Left forelimb (tissue), 1 donor: Measurements from ENCODE around the gene DNAJB14.
"Not testable (repeated sequence)": the region's sequence is repeated elsewhere in the genome, so short reads cannot be mapped to it uniquely, and the experiment has no call there.

Experiments used
- DNase-seq: peaks from one replicate; pipeline ENCODE4 v3.0.0-alpha.2; 2018; ENCODE audit warnings: low spot score

DNAJB14 gene

DNA sequence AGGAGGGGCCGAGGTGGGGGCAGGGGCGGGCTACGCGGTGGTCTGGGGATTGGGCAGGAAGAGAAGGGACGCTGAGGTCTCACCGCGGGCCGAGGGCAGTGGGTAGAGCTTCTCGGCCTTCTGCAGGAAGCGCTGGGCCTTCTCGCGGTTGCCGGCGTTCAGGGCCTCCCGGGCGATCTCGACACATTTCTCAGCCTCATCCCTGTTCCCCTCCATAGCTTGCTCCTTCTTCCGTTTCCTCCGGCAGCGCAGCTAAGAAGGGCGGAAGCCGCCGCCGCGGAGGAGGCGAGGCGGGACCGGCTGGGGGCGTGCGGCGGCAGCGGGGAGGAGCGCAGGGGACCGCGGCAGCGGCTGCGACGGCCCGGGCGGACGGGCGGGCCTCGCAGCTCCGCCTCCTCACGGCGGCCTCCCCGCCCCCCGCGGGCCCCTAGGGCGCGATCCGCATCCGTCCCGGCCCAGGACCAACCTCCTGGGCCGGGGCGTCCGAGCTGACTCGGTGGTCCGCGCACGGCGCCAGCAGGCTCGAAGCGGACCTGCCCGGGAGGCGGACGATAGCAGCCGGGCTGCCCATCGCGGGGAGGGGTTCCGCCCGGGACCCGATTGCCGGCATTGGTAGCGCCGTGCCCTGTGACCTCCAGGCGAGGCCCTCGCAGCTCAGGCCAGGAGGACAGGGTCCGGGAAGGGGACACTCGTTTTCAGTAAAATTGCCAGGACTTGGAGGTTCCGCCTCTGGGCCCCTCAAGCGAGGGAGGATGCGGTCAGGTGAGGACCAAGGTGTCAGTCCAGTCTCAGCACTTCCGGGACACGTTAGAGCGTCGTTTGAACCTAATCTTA, at the start of gene DNAJB14:
Gene DNAJB14 (minus strand): TSS at position 263 of the 834 bp plus-strand sequence. CDS start 47 bp downstream, at position 216.
- DNase-seq = peak; percentile 89

DNA sequence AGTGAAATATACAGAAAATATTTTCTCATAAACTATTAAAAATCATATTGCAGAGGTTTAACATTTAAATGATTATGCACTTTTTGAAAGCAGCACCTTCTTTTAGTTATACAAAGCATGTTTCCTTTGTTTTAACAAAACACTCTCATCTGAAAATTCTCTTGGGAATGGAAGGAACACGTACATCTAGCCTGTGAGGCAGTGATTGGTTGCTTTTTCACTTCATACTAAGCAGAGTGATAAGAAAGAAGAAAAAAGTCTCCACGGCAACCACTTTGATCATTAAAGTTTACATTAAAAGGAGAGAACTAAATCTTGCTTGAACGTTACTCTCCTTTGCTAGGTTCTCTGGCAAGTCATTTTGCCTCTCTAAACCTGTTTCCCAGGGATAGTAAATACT, 45.3 kb upstream of the DNAJB14 start:
- no peak for DNase-seq

DNA sequence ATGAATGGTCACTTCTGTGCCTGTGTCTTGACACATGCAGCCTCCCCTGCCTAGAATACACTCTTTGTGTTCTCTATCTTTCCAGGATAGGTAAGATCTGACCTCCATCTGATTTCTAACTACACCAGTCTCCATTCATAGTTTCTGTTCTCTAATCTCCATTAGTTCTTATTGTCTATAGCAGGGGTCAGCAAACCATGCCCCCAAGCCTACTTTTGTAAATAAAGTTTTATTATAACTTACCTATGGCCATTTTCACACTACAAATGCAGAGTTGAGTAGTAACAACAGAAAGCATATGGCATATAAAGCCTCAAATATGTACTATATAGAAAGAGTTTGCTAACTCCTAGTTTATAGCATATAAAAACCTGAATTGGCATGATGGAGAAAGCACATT, 41.3 kb upstream of the DNAJB14 start:
- no peak for DNase-seq

DNA sequence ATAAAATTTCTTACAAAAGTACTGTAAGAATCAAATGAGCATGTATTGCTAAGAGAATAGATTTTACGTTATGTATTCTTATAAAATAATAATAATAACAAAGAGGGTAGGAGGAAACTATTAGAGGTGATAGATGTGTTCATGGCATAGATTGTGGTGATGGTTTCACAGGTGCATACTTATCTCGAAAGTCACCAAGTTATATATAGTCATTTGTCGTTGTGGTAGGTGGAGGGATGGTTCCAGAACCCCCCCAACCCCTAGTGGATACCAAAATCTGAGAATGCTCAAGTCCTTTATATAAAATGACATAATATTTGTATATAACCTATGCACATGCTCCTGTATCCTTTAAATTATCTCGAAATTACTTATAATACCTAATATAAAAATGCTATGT, 40.4 kb upstream of the DNAJB14 start:
- DNase-seq = no peak

DNA sequence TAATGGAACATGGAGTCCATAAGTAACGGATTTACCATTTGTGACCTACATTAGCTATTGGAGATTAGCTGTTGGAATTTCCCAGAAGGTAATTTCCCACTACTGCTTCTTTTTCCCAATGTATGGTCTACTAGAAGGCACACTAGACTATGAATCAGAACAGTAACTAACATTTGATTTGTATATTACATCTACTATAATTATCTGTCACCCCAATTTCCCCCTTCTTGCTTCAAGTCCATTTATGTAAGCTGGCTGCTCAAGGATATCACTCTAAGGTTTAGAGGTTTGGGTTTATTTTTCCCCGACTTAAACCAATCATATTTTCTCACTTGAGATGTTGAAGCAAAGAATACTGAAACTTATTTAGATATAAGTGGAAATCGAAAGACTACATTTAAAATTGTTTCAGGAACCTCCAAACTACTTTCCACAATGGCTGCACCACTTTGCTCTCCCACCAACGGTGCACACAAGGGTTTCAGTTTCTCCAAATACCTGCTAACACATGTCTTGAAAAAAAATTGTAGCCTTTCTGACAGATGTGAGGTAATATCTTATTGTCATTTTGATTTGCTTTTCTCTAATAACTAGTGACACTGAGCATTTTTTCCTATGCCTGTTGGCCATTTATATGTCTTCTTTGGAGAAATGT, 37.0 kb upstream of the DNAJB14 start:
- no peak for DNase-seq

DNA sequence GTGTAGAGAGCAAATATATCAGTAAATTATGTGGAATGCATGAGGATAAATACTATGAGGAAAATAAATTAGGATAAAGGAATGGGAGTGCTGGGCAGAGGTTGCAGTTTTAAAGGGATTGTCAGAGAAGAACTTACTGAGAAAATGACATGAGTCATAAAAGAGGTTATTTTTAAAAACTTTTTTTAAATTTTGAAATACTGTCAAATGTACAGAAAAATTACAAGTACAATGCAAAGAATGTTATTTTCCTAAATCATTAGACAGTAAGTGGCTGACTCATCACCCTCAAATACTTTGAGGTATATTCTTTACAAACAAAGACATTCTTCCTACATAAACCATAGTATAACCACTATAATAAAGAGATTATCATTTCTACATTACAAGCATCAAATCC, 33.5 kb upstream of the DNAJB14 start:
- DNase-seq = no peak

DNA sequence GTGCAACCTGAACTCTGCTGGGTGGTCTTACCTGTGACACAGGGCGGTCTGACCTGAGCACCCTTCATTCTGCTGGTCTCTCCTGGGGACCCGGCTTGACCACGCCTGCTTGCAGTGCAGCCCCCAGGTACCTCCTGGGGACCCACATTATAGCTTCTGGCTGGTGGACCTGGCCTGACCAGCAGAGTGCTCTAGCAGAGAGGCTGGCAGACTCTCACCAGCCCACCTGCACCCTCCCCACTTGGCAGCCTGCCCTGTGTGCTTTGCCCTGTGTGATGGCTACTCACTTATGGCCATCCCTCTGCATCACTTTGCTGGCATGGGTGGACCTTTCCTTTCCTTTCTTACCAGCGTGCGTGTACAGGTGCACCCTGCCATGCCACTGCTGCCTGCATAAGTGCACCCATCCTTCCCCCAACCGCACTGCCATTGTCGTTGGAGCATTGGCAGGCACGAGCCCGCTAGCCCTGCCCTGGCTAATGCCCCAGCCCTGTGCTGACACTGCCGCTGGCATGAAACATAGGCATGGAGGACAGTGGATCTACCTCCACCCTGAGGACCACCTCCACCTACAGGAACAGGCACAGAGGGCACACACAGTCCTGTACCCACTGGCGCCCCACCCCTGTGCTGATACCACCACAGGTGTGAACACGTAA, 25.2 kb upstream of the DNAJB14 start:
- DNase-seq = no peak

DNA sequence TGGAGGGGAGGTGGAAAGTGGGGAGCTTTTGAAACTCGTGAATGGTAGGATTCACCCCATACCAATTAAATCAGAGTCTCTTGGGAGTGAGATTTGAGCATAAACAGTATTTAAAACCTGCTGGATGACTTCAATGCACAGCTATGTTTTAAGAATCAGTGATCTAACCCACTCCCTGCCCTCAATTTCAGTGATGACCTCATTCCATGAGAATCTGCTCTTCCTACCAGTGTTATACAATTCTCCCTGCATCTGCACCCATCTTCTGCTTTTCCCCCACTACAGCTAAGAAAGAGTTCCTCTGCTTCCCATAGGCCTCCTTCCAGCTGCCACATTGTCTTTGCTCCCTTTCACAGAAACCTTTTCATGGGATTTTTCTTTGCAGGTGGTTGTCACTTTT, 21.9 kb upstream of the DNAJB14 start:
- no peak for DNase-seq

DNA sequence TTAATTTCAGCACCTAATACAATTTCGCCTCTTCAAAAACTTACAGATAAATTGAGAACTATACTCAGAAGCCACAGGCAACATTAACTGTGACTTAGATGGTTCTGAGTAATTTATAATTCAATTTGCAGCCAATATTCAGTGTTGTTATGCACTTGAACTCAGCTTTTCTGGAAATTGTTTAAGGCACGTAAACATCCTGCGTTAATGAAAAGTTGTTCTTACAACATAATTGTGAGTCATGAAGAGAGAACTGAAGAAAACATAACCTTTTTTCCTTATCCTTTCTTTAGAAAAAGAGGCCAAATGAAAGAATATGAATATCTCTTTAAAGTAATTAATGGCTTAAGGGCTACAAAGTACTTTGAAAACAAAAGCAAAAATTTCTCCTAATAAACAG, 20.3 kb upstream of the DNAJB14 start:
- no peak for DNase-seq

DNA sequence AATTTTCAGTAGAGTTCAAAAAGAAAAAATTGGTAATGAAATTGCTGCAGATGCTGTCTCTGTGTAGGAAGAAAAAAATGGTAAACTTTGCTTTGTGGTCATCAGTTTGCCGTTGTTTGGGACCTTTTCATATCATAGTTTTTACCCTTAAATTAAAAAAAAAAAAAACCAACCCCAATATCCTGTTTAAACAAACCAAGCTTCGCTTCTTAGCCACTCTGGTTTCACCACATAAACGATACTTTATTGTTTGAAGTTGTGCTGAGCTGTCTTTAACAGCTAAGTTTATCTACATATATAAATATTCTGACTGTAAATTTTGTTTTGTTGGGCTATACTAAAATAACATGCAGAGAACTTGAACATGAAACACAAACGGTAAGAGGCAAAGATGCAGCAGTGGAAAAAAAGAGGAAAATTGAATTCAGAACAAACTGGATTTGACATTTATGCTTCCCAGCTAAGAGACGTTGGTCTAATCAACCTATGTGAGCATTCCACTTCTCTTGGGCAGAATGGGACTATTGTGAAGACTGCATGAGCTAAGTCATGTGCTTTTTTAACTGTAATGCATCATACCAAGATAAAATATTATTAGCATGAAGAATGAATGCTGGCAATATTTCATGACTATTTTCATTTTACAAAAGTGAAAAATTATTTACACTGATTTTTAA, 19.4 kb upstream of the DNAJB14 start:
- no peak for DNase-seq

DNA sequence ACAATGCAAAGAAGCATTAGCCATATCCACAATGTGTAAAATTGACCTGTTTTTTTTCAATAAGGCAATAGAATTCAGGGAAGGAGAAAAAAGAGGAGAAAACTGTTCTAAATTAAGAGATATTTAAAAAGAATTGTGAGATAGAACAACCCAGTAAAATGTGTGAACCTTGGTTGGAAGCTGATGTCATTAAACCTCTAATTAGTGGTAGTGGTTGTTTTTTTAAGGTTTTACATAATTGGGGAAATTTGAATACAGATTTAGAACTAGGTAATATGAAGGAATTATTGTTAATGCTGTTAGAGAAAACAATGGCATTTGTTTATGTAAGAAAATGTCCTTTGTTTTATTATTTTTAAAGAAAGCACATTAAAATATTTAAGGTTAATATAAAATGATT, 18.8 kb upstream of the DNAJB14 start:
- no peak for DNase-seq

DNA sequence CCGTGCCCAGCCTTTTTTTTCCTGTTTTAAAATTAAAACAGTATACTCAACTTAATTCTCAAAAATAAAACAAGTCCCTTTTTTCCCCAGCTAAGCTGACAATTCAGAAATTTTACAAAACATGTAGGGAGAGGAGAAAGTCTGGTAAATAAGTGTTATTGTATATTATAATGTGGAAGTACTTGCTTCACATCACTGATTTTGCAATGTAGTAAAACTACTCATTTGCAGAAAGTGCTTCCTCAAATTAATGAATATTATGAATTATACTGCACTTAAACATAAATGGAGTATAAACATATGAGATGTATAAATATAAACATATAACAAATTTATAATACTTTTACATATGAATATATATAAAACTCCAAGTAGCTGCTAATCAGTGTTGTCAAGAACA, 15.3 kb upstream of the DNAJB14 start:
- DNase-seq = no peak

DNA sequence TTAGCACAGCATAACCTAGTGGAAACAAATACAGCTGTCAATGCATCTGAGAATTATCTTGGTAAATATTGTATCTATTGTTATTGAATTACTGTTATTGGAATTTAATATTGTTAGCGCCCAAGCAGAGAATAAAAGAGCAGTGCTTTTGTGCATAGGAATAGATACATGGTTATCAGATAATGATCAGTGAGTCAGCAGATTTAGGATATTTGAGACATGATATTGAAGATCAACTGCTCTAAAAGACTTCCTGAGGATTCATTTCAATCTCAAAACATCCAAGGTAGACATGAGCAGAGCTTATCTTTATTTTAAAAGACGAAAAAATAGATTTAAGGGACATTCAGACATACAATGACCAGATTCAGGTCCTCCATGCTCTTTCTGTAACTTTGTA, 14.2 kb upstream of the DNAJB14 start:
- no peak for DNase-seq

DNA sequence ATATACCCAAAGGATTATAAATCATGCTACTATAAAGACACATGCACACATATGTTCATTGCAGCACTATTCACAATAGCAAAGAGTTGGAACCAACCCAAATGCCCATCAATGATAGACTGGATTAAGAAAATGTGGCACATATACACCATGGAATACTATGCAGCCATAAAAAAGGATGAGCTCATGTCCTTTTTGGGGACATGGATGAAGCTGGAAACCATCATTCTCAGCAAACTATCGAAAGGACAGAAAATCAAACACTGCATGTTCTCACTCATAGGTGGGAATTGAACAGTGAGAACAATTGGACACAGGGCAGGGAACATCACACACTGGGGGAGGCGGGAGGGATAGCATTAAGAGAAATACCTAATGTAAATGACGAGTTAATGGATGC, 11.8 kb upstream of the DNAJB14 start:
- DNase-seq = not testable (repeated sequence)

DNA sequence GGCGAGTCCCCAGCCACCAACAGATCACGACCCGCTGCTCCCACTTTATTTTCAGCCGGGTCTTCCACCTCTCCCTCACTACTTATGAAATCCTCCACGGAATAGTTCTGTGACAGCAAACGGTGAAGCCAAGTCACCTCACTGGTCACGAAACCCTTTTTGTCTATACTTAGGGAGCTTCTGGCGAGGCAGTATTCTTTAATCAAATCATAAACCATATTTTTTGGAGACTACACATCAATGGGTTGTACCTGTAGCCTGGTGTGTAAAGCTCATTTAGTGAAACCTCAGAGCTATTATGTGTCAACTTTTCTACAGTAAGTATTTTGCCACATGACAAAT, 4.5 kb upstream of the DNAJB14 start:
- no peak for DNase-seq

DNA sequence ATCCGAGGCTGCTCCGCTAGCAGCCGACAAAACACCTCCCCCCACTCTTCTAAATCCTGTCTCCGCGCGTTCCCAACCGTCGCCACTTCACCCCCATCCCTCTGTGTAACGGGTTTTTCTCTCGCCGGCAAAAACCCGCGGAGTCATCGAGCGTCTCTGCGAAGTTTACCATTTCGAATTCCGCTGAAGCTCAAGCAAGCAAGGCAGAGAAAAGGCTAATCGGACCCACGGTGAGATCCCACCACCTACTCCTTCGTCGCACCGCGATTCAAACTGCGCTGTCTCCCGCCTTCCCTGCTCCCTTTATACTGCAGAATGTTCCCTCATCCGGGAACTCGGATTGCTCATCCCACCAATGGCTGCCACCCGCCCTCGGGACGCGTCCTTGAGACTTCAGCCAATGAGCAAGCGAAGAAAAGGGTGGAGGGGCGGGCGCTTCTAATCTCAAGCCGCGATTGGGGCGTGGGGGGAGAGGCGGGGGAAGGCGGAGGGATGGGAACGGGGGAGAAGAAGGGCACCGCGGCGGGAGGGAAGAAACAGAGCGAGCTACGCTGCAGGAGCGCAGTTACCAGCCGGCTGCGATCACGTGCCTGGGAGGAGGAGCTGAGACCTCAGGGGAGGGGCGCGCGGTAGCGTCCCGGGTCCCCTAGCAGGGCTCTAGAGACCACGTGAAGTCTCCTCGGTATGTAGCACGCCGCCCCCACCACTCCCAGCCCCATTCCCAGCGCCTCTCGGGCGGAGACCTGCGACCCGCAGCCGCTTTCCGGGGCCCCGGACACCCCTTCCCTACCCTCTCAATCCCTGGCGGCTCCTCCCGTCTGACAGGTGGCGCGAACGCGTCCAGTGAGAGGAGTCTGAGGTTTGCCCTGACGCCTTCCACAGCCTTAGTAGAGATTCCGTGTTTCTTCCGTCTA, 3.8 kb upstream of the DNAJB14 start, which contains the start of gene H2AZ1:
Gene H2AZ1 (minus strand): TSS at position 277 of the 914 bp plus-strand sequence. CDS start 105 bp downstream, at position 172.
- peak; percentile 98 for DNase-seq

DNA sequence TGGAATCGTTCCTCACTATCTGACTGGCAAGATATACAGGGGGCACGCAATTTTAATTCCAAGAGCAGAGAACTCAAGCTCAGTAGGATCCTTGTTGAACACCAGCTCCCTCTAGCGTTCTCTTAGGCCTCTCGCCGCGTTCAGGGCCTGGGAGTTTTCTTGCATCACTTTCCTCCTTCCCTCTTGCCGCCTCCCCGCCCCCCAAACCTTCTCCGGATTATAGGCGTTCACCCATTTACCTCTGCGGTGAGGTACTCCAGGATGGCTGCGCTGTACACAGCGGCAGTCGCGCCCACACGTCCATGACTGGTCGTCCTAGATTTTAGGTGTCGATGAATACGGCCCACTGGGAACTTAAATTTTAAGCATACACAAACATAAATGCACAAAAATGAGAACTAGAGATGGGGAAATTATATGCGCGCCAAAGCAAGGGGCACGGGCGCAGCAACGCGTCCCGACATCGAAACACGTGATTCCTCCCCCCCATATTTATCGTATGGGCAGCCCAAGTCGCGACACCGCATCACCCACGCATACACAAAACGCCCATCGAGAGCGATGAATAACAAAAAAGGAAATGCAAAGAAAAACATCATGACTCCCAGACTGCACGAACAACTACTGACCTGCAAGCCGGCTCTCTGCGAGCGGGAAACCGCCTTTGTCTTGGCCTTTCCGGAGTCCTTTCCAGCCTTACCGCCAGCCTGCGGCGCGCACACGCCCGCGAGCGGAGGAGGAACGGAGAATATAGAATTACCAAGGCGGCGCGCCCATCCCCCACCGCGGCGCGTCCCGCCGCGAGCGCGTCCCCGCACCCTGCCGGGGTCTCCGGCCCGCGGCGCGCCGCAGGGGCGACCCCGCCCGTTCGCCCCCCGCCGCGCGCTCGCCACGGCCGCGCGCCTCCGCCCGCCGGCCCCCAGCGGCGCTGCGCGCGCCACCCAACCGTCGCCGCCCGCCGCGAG, 2.9 kb upstream of the DNAJB14 start:
- DNase-seq = peak; percentile 86

DNA sequence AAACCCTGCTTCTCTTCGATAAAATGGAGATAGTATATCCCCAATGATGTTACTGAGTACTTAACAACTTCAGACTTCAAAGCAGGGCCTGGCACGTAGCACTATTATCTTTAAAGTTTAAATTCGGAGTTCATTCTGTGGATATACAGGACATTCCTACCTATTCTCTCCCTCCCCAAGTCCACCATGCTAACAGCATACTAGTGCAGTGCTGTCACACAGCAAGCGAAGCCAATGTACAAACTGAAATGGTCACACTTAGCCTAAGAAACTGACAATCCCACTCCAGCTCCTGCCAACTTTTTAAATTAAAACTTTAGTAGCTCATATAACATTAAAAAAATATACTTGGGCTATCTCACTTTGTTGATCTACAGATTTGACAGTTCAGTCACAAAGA, 1.2 kb upstream of the DNAJB14 start:
- no peak for DNase-seq

DNA sequence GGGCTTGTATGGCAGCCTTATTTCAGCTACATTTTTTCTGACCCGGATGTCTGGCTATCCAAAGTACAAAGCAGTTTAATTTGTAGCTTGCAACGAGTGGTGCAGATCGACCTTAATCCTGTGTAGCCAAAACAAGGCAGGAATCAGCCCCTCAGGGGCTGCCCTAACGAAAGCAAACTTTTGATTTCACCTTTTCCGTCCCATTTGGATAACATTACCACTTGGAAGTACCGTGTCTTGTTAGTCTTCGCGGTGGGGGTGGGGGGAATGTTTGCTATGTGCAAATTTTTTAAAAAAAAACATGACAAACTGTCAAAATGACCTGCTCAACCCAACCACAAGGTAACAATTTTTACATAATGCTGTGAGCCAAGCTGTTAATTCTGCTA, 766 bp upstream of the DNAJB14 start:
- DNase-seq = no peak

DNA sequence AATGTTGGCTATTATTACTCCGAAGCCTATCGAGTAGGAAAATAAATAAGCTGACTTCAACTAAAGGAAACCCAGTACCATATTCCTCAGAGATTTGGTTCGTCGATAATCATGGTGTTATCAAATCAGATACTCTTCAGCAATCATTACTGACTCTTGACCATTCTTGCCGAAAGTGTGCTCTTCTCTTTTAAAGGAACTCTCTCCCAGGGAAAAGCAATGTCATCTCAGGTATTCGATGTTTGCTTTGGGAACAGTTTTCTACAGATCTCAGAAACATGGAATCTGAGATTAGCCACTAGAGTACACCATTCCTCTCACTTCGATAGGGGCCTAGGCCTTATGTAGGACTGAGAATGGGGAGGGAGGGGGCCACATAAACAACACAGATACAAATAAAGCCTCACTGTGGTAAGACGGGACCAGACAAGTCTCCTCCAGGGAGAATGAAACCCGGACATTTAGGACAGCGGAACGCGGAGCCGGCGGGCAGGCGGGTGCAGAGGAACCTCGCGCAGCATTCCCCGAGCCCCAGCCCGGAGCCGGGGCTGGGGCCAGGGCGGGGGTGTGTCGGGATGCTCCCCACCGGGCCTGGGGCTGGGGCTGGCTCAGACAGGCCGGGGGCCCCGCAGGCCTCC, 581 bp downstream of the DNAJB14 start:
- DNase-seq = no peak
